Esophagus muscularis mucosa (tissue), 4 donors: ENCODE results near the gene TTBK2. TPM values are rescaled to one million over a fixed set of nuclear protein-coding genes. Genes with fewer than 3 reads are reported as not detected.

Source experiments
- DNase-seq: peaks from one replicate; pipeline ENCODE4 v3.0.0-alpha.2; 2017; ENCODE audit errors: extremely low spot score
- H3K27ac ChIP-seq, 4 donors: fragments of 200-600 bp; sonication (generic); replicated peaks in 1 of 4; 1 replicate in 3 of 4; 2 replicates in 1 of 4; pipeline ENCODE4 v1.5.1; 2016 to 2019; ENCODE audit warnings: mild to moderate bottlenecking in 1 of 4
- H3K27me3 ChIP-seq, 4 donors: fragments of 200-600 bp; sonication (generic); one replicate each; pipeline versions ENCODE4 v1.5.1 to v1.6.0; 2016 to 2019
- H3K36me3 ChIP-seq, 4 donors: fragments of 200-600 bp; sonication (generic); one replicate each; pipeline ENCODE4 v1.5.1; 2016 to 2019
- H3K4me1 ChIP-seq, 4 donors: fragments of 200-600 bp; sonication (generic); one replicate each; pipeline ENCODE4 v1.5.1; 2016 to 2019
- H3K4me3 ChIP-seq, 4 donors: fragments of 200-600 bp; sonication (generic); 1 replicate in 2 of 4; 2 replicates in 2 of 4; pipeline ENCODE4 v1.5.1; 2016 to 2019; ENCODE audit warnings: mild to moderate bottlenecking in 4 of 4, moderate library complexity in 1 of 4
- H3K9me3 ChIP-seq, 4 donors: fragments of 200-600 bp; sonication (generic); 1 replicate in 3 of 4; 2 replicates in 1 of 4; pipeline ENCODE4 v1.5.1; 2016 to 2019
- EP300 ChIP-seq: sonication (generic); formaldehyde crosslinking; IDR thresholded peaks from one replicate; pipeline ENCODE4 v1.6.1; 2017; ENCODE audit warnings: antibody characterized with exemption
- POLR2A ChIP-seq: fragments of 450-650 bp; IDR thresholded peaks from one replicate; pipeline ENCODE4 v1.6.1; 2017; ENCODE audit warnings: antibody characterized with exemption, moderate library complexity, mild to moderate bottlenecking, low read depth
- POLR2AphosphoS5 ChIP-seq, 2 donors: sonication (generic); formaldehyde crosslinking; IDR thresholded peaks; one replicate each; pipeline ENCODE4 v1.6.1; 2017; ENCODE audit warnings: antibody characterized with exemption in 2 of 2
- WGBS: methylation state at CpG from one replicate; pipeline ENCODE4 v1.1.5; 2018; 5-methylcytosine and 5-hydroxymethylcytosine counted together
- intact Hi-C: fragments of 100-400 bp; cut with DNase I; formaldehyde crosslinking; loops from one replicate; pipeline ENCODE4 v1.15.1; 2023
- total RNA-seq, 4 donors: library from RNA; depleted of rRNA; stranded (reverse); fragments of >200 nt; gene quantifications; one replicate each; pipeline versions ENCODE4 v1.1.0 to v1.2.1, GENCODE V29; 2016
- TF ChIP-seq, protein P1 (sequence below), 3 experiments: fragments of 200-600 bp in 2 of 3; fragments of 450-650 bp in 1 of 3; sonication (generic) in 2 of 3; IDR thresholded peaks; one replicate each; pipeline ENCODE4 v1.5.1; 2017 to 2019; ENCODE audit warnings: antibody characterized with exemption in 3 of 3, mild to moderate bottlenecking in 2 of 3, moderate library complexity in 1 of 3

The TTBK2 gene
- total RNA-seq, 4 donors from 2014 or later: 19.4 to 33.0 (median 25.1) TPM

DNA sequence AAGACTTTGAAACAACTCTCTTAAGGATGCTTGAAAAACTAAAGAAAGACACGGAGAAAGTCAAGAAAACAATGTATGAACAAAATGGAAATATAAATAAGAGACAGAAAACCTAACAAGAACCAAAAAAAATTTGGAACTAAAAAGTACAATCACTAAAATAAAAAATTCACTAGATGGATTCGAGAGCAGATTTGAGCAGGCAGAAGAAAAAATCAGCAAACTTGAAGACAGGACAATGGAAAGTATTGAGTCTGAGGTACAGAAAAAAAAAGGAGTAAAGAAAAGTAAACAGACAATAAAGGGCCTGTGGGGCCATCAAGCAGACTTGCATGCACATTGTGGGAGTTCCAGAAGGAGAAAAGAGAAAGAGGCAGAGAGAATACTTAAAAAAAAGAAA lies 170.3 kb downstream of the TTBK2 start:
- H3K27me3 ChIP-seq: no peaks in the 10 kb centered on the region
- no peaks in the 10 kb centered on the region for H3K4me1 ChIP-seq
- H3K9me3 ChIP-seq: no peaks in the 10 kb centered on the region
- intact Hi-C loops: no loop called here
- no peak overlapping the region for H3K27ac ChIP-seq
- no peak for TF ChIP-seq EP300
- TF ChIP-seq POLR2AphosphoS5 (IDR thresholded peaks at IDR 0.05): no peak
- TF ChIP-seq, protein P1, sequence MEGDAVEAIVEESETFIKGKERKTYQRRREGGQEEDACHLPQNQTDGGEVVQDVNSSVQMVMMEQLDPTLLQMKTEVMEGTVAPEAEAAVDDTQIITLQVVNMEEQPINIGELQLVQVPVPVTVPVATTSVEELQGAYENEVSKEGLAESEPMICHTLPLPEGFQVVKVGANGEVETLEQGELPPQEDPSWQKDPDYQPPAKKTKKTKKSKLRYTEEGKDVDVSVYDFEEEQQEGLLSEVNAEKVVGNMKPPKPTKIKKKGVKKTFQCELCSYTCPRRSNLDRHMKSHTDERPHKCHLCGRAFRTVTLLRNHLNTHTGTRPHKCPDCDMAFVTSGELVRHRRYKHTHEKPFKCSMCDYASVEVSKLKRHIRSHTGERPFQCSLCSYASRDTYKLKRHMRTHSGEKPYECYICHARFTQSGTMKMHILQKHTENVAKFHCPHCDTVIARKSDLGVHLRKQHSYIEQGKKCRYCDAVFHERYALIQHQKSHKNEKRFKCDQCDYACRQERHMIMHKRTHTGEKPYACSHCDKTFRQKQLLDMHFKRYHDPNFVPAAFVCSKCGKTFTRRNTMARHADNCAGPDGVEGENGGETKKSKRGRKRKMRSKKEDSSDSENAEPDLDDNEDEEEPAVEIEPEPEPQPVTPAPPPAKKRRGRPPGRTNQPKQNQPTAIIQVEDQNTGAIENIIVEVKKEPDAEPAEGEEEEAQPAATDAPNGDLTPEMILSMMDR (IDR thresholded peaks at IDR 0.05): no peak
- no peak for TF ChIP-seq POLR2A
- H3K4me3 ChIP-seq: no peak overlapping the region
- WGBS: 99% methylated on average over 2 of the region's 2 CpGs
- DNase-seq: no peak
- H3K36me3 ChIP-seq: peaks cover 11 to 46% (median 31%) of the 10 kb centered on the region in 4 donors

- DNase-seq: no peak
- Histone ChIP-seq H3K4me3 (no peak overlapping the region), H3K27me3 (no peaks in the 10 kb centered on the region), H3K9me3 (no peaks in the 10 kb centered on the region), H3K4me1 (no peaks in the 10 kb centered on the region), H3K27ac (no peak overlapping the region), H3K36me3 (peaks cover 11 to 53% (median 36%) of the 10 kb centered on the region in 4 donors)
- WGBS: 100% methylated on average over 1 of the region's 1 CpG
- TF ChIP-seq, protein P1 (IDR thresholded peaks at IDR 0.05): no peak
- no peak for TF ChIP-seq EP300
- intact Hi-C loops: no loop called here
Measured at GRCh38 chr15:42749266-42749665, 171.3 kb downstream of the TTBK2 start.

GRCh38 chr15:42744195-42744594 lies 176.4 kb downstream of the TTBK2 start:
- no peak for TF ChIP-seq POLR2AphosphoS5 (IDR thresholded peaks at IDR 0.05)
- TF ChIP-seq, protein P1 (IDR thresholded peaks at IDR 0.05): no peak
- no peak for TF ChIP-seq EP300
- TF ChIP-seq POLR2A: no peak
- no peak for DNase-seq
- no peaks in the 10 kb centered on the region for H3K27me3 ChIP-seq
- intact Hi-C loops: no loop called here
- H3K27ac ChIP-seq: no peak overlapping the region
- 86% methylated on average over 1 of the region's 1 CpG for WGBS
- H3K4me1 ChIP-seq: no peaks in the 10 kb centered on the region
- no peak overlapping the region for H3K4me3 ChIP-seq
- H3K9me3 ChIP-seq: no peaks in the 10 kb centered on the region
- peaks cover 0 to 20% (median 12%) of the 10 kb centered on the region in 4 donors for H3K36me3 ChIP-seq

- Histone ChIP-seq H3K4me1 (peaks cover 7 to 13% (median 10%) of the 10 kb centered on the region in 4 donors), H3K27ac (no peak overlapping the region), H3K36me3 (peaks cover 0 to 20% (median 12%) of the 10 kb centered on the region in 4 donors), H3K4me3 (no peak overlapping the region), H3K9me3 (no peaks in the 10 kb centered on the region), H3K27me3 (no peaks in the 10 kb centered on the region)
- intact Hi-C loops: no loop called here
- TF ChIP-seq, protein P1 (IDR thresholded peaks at IDR 0.05): no peak
- TF ChIP-seq POLR2A (no peak), EP300 (no peak), POLR2AphosphoS5 (IDR thresholded peaks at IDR 0.05) (no peak)
- WGBS: 85% methylated on average over 4 of the region's 4 CpGs
- no peak for DNase-seq
Measured at GRCh38 chr15:42742149-42742548, 178.4 kb downstream of the TTBK2 start.

GRCh38 chr15:42741710-42742109 lies 178.9 kb downstream of the TTBK2 start:
- H3K36me3 ChIP-seq: peaks cover 0 to 20% (median 12%) of the 10 kb centered on the region in 4 donors
- intact Hi-C loops: no loop called here
- peaks cover 8 to 14% (median 11%) of the 10 kb centered on the region in 4 donors for H3K4me1 ChIP-seq
- H3K27ac ChIP-seq: no peak overlapping the region
- no peak for DNase-seq
- no peak overlapping the region for H3K4me3 ChIP-seq
- no peak for TF ChIP-seq POLR2AphosphoS5 (IDR thresholded peaks at IDR 0.05)
- no peak for TF ChIP-seq POLR2A
- no peak for TF ChIP-seq EP300
- TF ChIP-seq, protein P1 (IDR thresholded peaks at IDR 0.05): no peak
- no peaks in the 10 kb centered on the region for H3K9me3 ChIP-seq
- 87% methylated on average over 2 of the region's 2 CpGs for WGBS
- no peaks in the 10 kb centered on the region for H3K27me3 ChIP-seq
